H1 (cell line): ENCODE measurements around the gene MOK. TPM values are rescaled to one million over a fixed set of nuclear protein-coding genes. Genes with fewer than 3 reads are reported as not detected.

Source experiments
- CTCF ChIA-PET: fragments of 300-600 bp; sonication (Branson Sonifier 250); formaldehyde crosslinking; loops from one replicate; lab custom pipeline; 2021; ENCODE audit not compliant: partially characterized antibody; lab: Charles Lee
- POLR2A ChIA-PET: fragments of 300-600 bp; sonication (Branson Sonifier 250); formaldehyde crosslinking; loops from one replicate; lab custom pipeline; 2021; ENCODE audit warnings: inconsistent platforms; ENCODE audit not compliant: partially characterized antibody; lab: Charles Lee
- DNase-seq, 2 experiments: peaks; one replicate each; pipeline versions ENCODE4 v3.0.0 to v3.0.0-alpha.2; 2010 to 2022; ENCODE audit warnings: low spot score in 2 of 2, low read depth in 1 of 2, mixed read lengths in 1 of 2
- FAIRE-seq: peaks from 2 replicates; lab custom pipeline; 2011; peaks lifted over from hg19 to GRCh38; lab: Jason Lieb, UNC
- H2AFZ ChIP-seq: 2 replicates; pipeline ENCODE4 v1.8.1; 2012; ENCODE audit warnings: low read length, inconsistent platforms
- H2AK5ac ChIP-seq: 2 replicates; pipeline ENCODE4 v1.6.1; 2013; ENCODE audit warnings: low read depth, low read length
- H2BK120ac ChIP-seq: replicated peaks from 2 replicates; pipeline ENCODE3; 2013; ENCODE audit warnings: low read depth, low read length, inconsistent platforms
- H2BK12ac ChIP-seq: 2 replicates; pipeline ENCODE4 v1.6.1; 2013; ENCODE audit warnings: low read depth, low read length
- H2BK15ac ChIP-seq: 2 replicates; pipeline ENCODE4 v1.6.1; 2013; ENCODE audit warnings: low read length
- H2BK20ac ChIP-seq: 2 replicates; pipeline ENCODE4 v1.6.1; 2013; ENCODE audit warnings: low read length
- H2BK5ac ChIP-seq: 2 replicates; pipeline ENCODE4 v1.6.1; 2013; ENCODE audit warnings: low read depth, low read length
- H3K14ac ChIP-seq: 2 replicates; pipeline ENCODE4 v1.6.1; 2013; ENCODE audit warnings: inconsistent platforms; ENCODE audit not compliant: insufficient read length
- H3K18ac ChIP-seq: 2 replicates; pipeline ENCODE4 v1.6.1; 2013; ENCODE audit warnings: low read length; ENCODE audit errors: extremely low read depth
- H3K23ac ChIP-seq: 2 replicates; pipeline ENCODE4 v1.6.1; 2013; ENCODE audit warnings: inconsistent platforms; ENCODE audit not compliant: insufficient read length
- H3K23me2 ChIP-seq: 2 replicates; pipeline ENCODE4 v1.6.1; 2013; ENCODE audit warnings: low read depth, low read length
- H3K27ac ChIP-seq: 2 replicates; pipeline ENCODE4 v1.6.1; 2011; ENCODE audit warnings: low read depth, low read length, inconsistent platforms
- H3K27me3 ChIP-seq, 4 experiments: replicated peaks in 1 of 4; 1 replicate in 1 of 4; 2 replicates in 3 of 4; pipeline versions ENCODE4 v1.6.1 to v1.8.1; 2011 to 2013; ENCODE audit warnings: low read length in 3 of 4, mild to moderate bottlenecking in 3 of 4, inconsistent platforms in 2 of 4, mixed read lengths in 2 of 4, moderate library complexity in 1 of 4; ENCODE audit not compliant: control insufficient read depth in 3 of 4, insufficient read depth in 3 of 4; ENCODE audit errors: extremely low read depth in 1 of 4
- H3K36me3 ChIP-seq, 4 experiments: 2 replicates each; pipeline versions ENCODE4 v1.6.1 to v1.8.1; 2011 to 2013; ENCODE audit warnings: mild to moderate bottlenecking in 4 of 4, low read length in 3 of 4, moderate library complexity in 2 of 4, control low read depth in 1 of 4, inconsistent platforms in 1 of 4; ENCODE audit not compliant: insufficient read depth in 4 of 4, control insufficient read depth in 2 of 4
- H3K4ac ChIP-seq: replicated peaks from 2 replicates; pipeline ENCODE3; 2013; ENCODE audit warnings: low read length, low read depth, mixed read lengths, inconsistent platforms; ENCODE audit not compliant: insufficient read length
- H3K4me1 ChIP-seq, 4 experiments: replicated peaks in 1 of 4; 1 replicate in 1 of 4; 2 replicates in 3 of 4; pipeline versions ENCODE4 v1.6.1 to v1.8.1; 2011 to 2013; ENCODE audit warnings: low read length in 3 of 4, inconsistent platforms in 2 of 4, mixed read lengths in 1 of 4; ENCODE audit not compliant: insufficient read depth in 4 of 4, control insufficient read depth in 3 of 4
- H3K4me2 ChIP-seq, 2 experiments: 2 replicates each; pipeline versions ENCODE4 v1.6.1 to v1.8.1; 2011 to 2013; ENCODE audit warnings: low read depth in 2 of 2, low read length in 2 of 2, control low read depth in 1 of 2, inconsistent platforms in 1 of 2, mild to moderate bottlenecking in 1 of 2; ENCODE audit not compliant: insufficient read depth in 1 of 2
- H3K4me3 ChIP-seq, 4 experiments: fragments of 200-600, 300-600 bp in 1 of 4; sonication (generic), shearing (Covaris generic), sonication (Bioruptor Twin) in 1 of 4; 2 replicates each; pipeline versions ENCODE4 v1.5.1 to v1.8.1; 2011 to 2016; ENCODE audit warnings: low read length in 4 of 4, low read depth in 3 of 4, control low read depth in 2 of 4, inconsistent platforms in 2 of 4, mild to moderate bottlenecking in 2 of 4, mixed read lengths in 1 of 4, moderate library complexity in 1 of 4; ENCODE audit not compliant: insufficient read depth in 2 of 4; ENCODE audit errors: extremely low read depth in 1 of 4
- H3K56ac ChIP-seq: replicated peaks from 2 replicates; pipeline ENCODE3; 2013; ENCODE audit warnings: low read depth, mild to moderate bottlenecking, mixed read lengths, low read length, inconsistent platforms; ENCODE audit not compliant: insufficient read length
- H3K79me1 ChIP-seq: 2 replicates; pipeline ENCODE4 v1.6.1; 2013; ENCODE audit warnings: low read depth, low read length, control low read depth
- H3K79me2 ChIP-seq, 2 experiments: 2 replicates each; pipeline versions ENCODE4 v1.6.1 to v1.8.1; 2012 to 2013; ENCODE audit warnings: low read length in 2 of 2, mild to moderate bottlenecking in 2 of 2, inconsistent platforms in 1 of 2; ENCODE audit not compliant: insufficient read depth in 2 of 2, control insufficient read depth in 1 of 2
- H3K9ac ChIP-seq, 4 experiments: replicated peaks in 1 of 4; 1 replicate in 1 of 4; 2 replicates in 3 of 4; pipeline versions ENCODE4 v1.6.1 to v1.8.1; 2011 to 2013; ENCODE audit warnings: low read depth in 3 of 4, low read length in 3 of 4, control low read depth in 2 of 4, mild to moderate bottlenecking in 2 of 4, moderate library complexity in 2 of 4, inconsistent platforms in 1 of 4; ENCODE audit errors: extremely low read depth in 1 of 4
- H3K9me3 ChIP-seq, 2 experiments: 2 replicates each; pipeline versions ENCODE4 v1.6.1 to v1.8.1; 2012 to 2013; ENCODE audit warnings: mild to moderate bottlenecking in 2 of 2, moderate library complexity in 2 of 2, control low read depth in 1 of 2, inconsistent platforms in 1 of 2, low read depth in 1 of 2, low read length in 1 of 2, mixed read lengths in 1 of 2; ENCODE audit not compliant: insufficient read depth in 2 of 2
- H4K20me1 ChIP-seq, 2 experiments: replicated peaks in 1 of 2; 2 replicates each; pipeline versions ENCODE3 to v1.8.1; 2011 to 2013; ENCODE audit warnings: inconsistent platforms in 2 of 2, low read length in 2 of 2, mild to moderate bottlenecking in 1 of 2; ENCODE audit not compliant: insufficient read depth in 2 of 2, control insufficient read depth in 1 of 2
- H4K5ac ChIP-seq: 2 replicates; pipeline ENCODE4 v1.6.1; 2013; ENCODE audit warnings: low read length, low read depth, mixed read lengths, inconsistent platforms; ENCODE audit not compliant: insufficient read length
- H4K8ac ChIP-seq: 2 replicates; pipeline ENCODE4 v1.8.0; 2013; ENCODE audit warnings: mild to moderate bottlenecking, moderate library complexity, low read length, inconsistent platforms; ENCODE audit not compliant: insufficient read depth; ENCODE audit errors: extremely low read depth
- H4K91ac ChIP-seq: replicated peaks from 2 replicates; pipeline ENCODE3; 2013; ENCODE audit warnings: low read length, mixed read lengths, inconsistent platforms; ENCODE audit not compliant: insufficient read length
- RAD21 ChIP-seq, 2 experiments: IDR thresholded peaks in 1 of 2; conservative IDR thresholded peaks in 1 of 2; 2 replicates each; pipeline ENCODE4 v1.6.1; 2011; ENCODE audit warnings: low read depth in 2 of 2, low read length in 2 of 2, improper control_type of control experiment in 1 of 2, inconsistent platforms in 1 of 2, mild to moderate bottlenecking in 1 of 2, moderate library complexity in 1 of 2
- WGBS, 2 experiments: shearing (Covaris generic) in 1 of 2; methylation state at CpG; one replicate each; pipeline versions ENCODE4 v1.1.6 to v1.1.7; 2013 to 2015; ENCODE audit warnings: low lambda C conversion rate in 2 of 2, mixed read lengths in 2 of 2, inconsistent platforms in 1 of 2, low coverage in 1 of 2, missing lambda C conversion rate in 1 of 2; ENCODE audit not compliant: insufficient replicate concordance in 2 of 2, insufficient coverage in 1 of 2, insufficient read length in 1 of 2; ENCODE audit errors: extremely low coverage in 1 of 2, missing lambda C conversion rate in 1 of 2; 5-methylcytosine and 5-hydroxymethylcytosine counted together
- polyA plus RNA-seq, 7 experiments: library from polyadenylated mRNA; depleted of rRNA in 3 of 7; stranded (reverse) in 5 of 7; unstranded in 2 of 7; fragments of >200 nt in 5 of 7; fragments of 200-250 nt in 2 of 7; gene quantifications; 1 replicate in 5 of 7; 2 replicates in 1 of 7; 4 replicates in 1 of 7; pipeline versions ENCODE4 v1.2.1 to v1.2.3, GENCODE V29; 2011 to 2013; ENCODE audit warnings: missing spikeins in 2 of 7, mixed read lengths in 2 of 7
- total RNA-seq: library from RNA; stranded (reverse); fragmentation: NEBNext Ultra II Directional; extraction: Animal tissue kit (Norgen Biotek cat#: 25700); gene quantifications from 2 replicates; pipeline ENCODE4 v1.2.1, GENCODE V29; 2021

MOK gene
- total and polyA plus RNA-seq, 2 of the 8 experiments (the other 6 are each of a cell fraction or from before 2014, with no cell fraction given): 2.1 to 2.5 TPM

DNA sequence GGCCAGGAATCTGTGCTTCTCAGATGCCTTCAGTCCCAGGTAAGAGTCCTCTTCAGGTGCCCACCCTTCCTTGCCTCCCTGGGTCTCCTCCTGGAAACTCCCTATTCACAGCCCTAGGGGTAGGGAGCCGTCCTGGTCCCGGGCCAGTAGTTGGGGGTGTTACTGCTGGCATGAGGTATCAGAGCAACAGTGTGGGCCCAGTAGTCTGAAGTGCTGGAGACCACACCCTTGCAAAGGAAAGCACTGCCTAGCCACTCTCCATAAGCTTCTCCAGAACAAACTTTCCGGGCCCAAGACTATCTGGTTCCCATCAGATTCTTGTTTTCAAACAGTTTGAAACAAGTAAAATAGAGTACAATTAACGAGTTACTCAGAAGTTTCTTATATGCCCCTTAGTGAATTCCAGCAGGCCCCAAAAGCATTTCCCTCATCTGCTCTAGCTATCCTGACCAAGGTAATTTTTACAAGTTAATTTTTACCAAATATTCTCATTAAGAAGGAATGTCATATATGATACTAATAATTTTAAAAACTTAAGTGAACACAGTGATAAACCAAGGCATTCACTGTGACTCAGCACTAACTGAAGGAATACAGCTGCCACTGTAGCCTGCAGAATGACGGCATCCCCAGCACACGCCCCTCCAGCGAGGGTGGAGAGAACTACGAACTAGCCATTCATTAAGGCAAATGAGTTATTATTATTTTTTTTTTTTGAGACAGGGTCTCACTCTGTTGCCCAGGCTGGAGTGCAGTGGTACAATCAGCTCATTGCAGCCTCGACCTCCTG, 49.4 kb downstream of the MOK start:
- WGBS, 2 experiments: 87% methylated on average over 9 of the region's 9 CpGs; no CpG with 5 or more reads in 1 of the 2 experiments
- Histone ChIP-seq H2BK12ac (no peak overlapping the region), H3K36me3 (no peaks in the 10 kb centered on the region), H3K27ac (no peak overlapping the region), H3K4me1 (no peaks in the 10 kb centered on the region; a peak in 1 of 7 replicates), H2AK5ac (no peak overlapping the region), H2BK5ac (no peak overlapping the region), H3K23me2 (no peaks in the 10 kb centered on the region), H4K20me1 (no peaks in the 10 kb centered on the region), H3K4me2 (no peak overlapping the region), H3K4ac (no peak overlapping the region), H3K27me3 (peaks cover 0 to 4% (median 0%) of the 10 kb centered on the region in 4 experiments; a peak in 1 of 7 replicates), H3K4me3 (no peak overlapping the region), H3K18ac (no peak overlapping the region), H4K8ac (no peak overlapping the region), H3K79me1 (no peaks in the 10 kb centered on the region), H3K14ac (no peak overlapping the region), H2BK20ac (no peak overlapping the region), H2AFZ (no peak overlapping the region), H2BK120ac (no peak overlapping the region), H4K5ac (no peak overlapping the region), H3K9ac (no peak overlapping the region), H3K56ac (no peak overlapping the region), H3K23ac (no peak overlapping the region), H4K91ac (no peak overlapping the region), H3K79me2 (no peaks in the 10 kb centered on the region), H3K9me3 (no peaks in the 10 kb centered on the region), H2BK15ac (no peak overlapping the region)
- DNase-seq (no peak), FAIRE-seq (no peak)
- POLR2A ChIA-PET: interaction anchor here (0.6 to 1.6 kb wide), 2 partner anchors 7 to 18 kb away, joined by 3 read pairs; no protein-coding TSS in a partner anchor
- CTCF ChIA-PET: interaction anchor here (0.9 to 1.5 kb wide), 4 partner anchors 8 to 59 kb away, joined by 3 to 7 read pairs (median 3); no protein-coding TSS in a partner anchor
- TF ChIP-seq RAD21 (IDR thresholded peaks at IDR 0.05 in 1 of 2, conservative IDR thresholded peaks at IDR 0.05 in 1 of 2; ENCODE audit: low read depth in 2 of 2, low read length in 2 of 2): no peak
